Lower lobe of right lung (tissue), 2 donors: ENCODE data around the gene SMCO1. TPM values are rescaled to one million over a fixed set of nuclear protein-coding genes. Genes with fewer than 3 reads are reported as not detected.
"Not testable (repeated sequence)": the region's sequence is repeated elsewhere in the genome, so short reads cannot be mapped to it uniquely, and the experiment has no call there.

Source experiments
- ATAC-seq, 2 donors: fragments of 200-7000 bp; cut with Tn5 transposase; one replicate each; pipeline ENCODE4 v1.9.1; 2020 to 2022; ENCODE audit warnings: mild to moderate bottlenecking in 2 of 2, moderate library complexity in 2 of 2
- DNase-seq: peaks from one replicate; pipeline ENCODE4 v3.0.0-alpha.2; 2020
- H3K27ac ChIP-seq: fragments of 200-600 bp; one replicate; pipeline ENCODE4 v1.8.0; 2022
- H3K27me3 ChIP-seq: fragments of 200-600 bp; one replicate; pipeline ENCODE4 v1.8.0; 2022; ENCODE audit warnings: low read depth
- H3K36me3 ChIP-seq: fragments of 200-600 bp; one replicate; pipeline ENCODE4 v1.8.0; 2022; ENCODE audit warnings: mild to moderate bottlenecking
- H3K4me1 ChIP-seq: fragments of 200-600 bp; one replicate; pipeline ENCODE4 v1.8.0; 2022
- H3K4me3 ChIP-seq: fragments of 200-600 bp; one replicate; pipeline ENCODE4 v1.8.0; 2022; ENCODE audit warnings: mild to moderate bottlenecking
- H3K9me3 ChIP-seq: fragments of 200-600 bp; one replicate; pipeline ENCODE4 v1.8.0; 2022
- intact Hi-C: fragments of 100-400 bp; cut with DNase I; formaldehyde crosslinking; loops from one replicate; pipeline ENCODE4 v1.11.0; 2022
- total RNA-seq: library from RNA; stranded (reverse); fragmentation: NEBNext Ultra II Directional; extraction: Animal tissue kit (Norgen Biotek cat#: 25700); gene quantifications from one replicate; pipeline ENCODE4 v1.2.1, GENCODE V29; 2021
- TF ChIP-seq, protein P1 (sequence below): fragments of 200-600 bp; IDR thresholded peaks from one replicate; pipeline ENCODE4 v1.8.0; 2022; ENCODE audit warnings: antibody characterized with exemption, mild to moderate bottlenecking
- donor health status: DM: no; HTN: yes; CAD: no; lungs with severe emphysema.

The SMCO1 gene
- total RNA-seq, 1 donor from 2014 or later = not detected

DNA sequence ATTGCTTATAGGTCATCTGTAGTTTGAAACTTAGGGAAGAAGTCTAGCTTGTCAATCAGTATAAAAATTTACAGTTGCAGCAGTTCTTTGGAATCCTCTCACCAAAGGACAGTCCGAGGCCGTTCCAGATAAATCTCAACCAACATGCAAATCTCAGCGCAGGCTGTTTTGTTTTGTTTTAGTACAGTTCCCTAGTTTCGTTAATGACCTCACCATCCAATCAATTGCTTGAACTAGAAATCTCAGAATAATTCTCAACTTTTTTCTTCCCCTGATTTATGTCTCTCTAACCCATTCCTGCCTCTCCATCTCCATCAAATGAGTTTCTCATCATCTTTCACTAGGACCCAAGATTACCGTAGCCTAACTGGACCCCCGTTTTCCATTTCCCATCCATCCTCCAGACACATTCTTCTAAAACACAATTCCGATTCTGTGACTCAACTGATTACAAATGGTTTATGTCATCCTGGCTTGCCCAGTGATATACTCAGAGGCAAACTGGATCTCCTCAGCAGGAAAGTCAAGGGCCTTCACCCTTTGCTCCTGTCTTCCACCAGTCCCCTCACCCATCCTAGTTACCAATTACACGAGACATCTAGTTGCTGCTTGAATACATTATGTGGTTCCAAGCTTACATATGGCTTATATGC lies 1.3 kb downstream of the SMCO1 start:
- H3K9me3 ChIP-seq = peaks cover 12% of the 10 kb centered on the region
- H3K27ac ChIP-seq = no peak overlapping the region
- intact Hi-C loops = no loop called here
- TF ChIP-seq, protein P1, sequence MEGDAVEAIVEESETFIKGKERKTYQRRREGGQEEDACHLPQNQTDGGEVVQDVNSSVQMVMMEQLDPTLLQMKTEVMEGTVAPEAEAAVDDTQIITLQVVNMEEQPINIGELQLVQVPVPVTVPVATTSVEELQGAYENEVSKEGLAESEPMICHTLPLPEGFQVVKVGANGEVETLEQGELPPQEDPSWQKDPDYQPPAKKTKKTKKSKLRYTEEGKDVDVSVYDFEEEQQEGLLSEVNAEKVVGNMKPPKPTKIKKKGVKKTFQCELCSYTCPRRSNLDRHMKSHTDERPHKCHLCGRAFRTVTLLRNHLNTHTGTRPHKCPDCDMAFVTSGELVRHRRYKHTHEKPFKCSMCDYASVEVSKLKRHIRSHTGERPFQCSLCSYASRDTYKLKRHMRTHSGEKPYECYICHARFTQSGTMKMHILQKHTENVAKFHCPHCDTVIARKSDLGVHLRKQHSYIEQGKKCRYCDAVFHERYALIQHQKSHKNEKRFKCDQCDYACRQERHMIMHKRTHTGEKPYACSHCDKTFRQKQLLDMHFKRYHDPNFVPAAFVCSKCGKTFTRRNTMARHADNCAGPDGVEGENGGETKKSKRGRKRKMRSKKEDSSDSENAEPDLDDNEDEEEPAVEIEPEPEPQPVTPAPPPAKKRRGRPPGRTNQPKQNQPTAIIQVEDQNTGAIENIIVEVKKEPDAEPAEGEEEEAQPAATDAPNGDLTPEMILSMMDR = no peak
- H3K4me1 ChIP-seq = no peaks in the 10 kb centered on the region
- DNase-seq (no peak), ATAC-seq (no peak)
- no peak overlapping the region for H3K4me3 ChIP-seq
- no peaks in the 10 kb centered on the region for H3K27me3 ChIP-seq
- no peaks in the 10 kb centered on the region for H3K36me3 ChIP-seq

DNA sequence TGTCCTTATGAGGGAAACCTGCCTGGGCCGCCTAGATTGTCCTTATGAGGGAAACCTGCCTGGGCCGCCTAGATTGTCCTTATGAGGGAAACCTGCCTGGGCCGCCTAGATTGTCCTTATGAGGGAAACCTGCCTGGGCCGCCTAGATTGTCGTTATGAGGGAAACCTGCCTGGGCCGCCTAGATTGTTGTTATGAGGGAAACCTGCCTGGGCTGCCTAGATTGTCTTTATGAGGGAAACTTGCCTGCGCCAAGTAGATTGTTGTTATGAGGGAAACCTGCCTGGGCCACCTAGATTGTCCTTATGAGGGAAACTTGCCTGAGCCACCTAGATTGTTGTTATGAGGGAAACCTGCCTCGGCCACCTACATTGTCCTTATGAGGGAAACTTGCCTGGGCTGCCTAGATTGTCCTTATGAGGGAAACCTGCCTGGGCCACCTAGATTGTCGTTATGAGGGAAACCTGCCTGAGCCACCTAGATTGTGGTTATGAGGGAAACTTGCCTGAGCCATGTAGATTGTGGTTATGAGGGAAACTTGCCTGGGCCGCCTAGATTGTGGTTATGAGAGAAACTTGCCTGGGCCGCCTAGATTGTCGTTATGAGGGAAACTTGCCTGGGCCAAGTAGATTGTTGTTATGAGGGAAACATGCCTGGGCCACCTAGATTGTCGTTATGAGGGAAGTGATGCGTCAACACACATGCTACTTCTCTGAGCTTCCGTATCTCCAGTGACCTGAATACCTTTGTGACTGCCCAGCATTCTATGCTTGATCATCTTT lies 3.3 kb downstream of the SMCO1 start:
- H3K27ac ChIP-seq, H3K36me3 ChIP-seq, ATAC-seq, H3K4me1 ChIP-seq, H3K27me3 ChIP-seq, H3K9me3 ChIP-seq, intact Hi-C loops, H3K4me3 ChIP-seq, DNase-seq: not testable (repeated sequence)

DNA sequence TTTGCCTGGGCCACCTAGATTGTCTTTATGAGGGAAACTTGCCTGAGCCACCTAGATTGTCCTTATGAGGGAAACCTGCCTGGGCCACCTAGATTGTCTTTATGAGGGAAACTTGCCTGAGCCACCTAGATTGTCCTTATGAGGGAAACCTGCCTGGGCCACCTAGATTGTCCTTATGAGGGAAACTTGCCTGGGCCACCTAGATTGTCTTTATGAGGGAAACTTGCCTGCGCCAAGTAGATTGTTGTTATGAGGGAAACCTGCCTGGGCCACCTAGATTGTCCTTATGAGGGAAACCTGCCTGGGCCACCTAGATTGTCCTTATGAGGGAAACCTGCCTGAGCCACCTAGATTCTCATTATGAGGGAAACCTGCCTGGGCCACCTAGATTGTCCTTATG lies 4.0 kb downstream of the SMCO1 start:
- H3K4me1 ChIP-seq, intact Hi-C loops, H3K4me3 ChIP-seq, H3K9me3 ChIP-seq, ATAC-seq, DNase-seq, H3K36me3 ChIP-seq, H3K27ac ChIP-seq, H3K27me3 ChIP-seq: not testable (repeated sequence)

DNA sequence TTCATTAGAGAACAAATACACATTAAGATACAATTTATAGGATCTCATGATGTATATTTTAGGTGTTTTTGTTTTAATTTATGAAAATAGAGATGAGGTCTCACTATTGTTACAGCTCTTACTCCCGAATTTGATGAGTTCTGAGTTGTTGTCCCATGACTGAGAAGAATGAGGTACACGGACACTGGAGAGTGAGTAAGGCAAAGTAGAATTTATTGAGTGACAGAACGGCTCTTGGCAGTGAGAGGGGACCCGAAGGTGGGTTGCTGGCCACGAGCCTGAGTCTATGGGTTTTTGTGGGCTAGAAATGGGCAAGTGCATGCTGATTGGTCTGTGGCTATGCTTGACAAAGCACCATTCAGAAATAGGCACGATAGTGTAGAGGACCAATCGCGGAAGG lies 8.5 kb downstream of the SMCO1 start:
- no peaks in the 10 kb centered on the region for H3K27me3 ChIP-seq
- H3K4me1 ChIP-seq = peaks cover 7% of the 10 kb centered on the region
- TF ChIP-seq, protein P1 = no peak
- H3K4me3 ChIP-seq = no peak overlapping the region
- no peaks in the 10 kb centered on the region for H3K9me3 ChIP-seq
- H3K36me3 ChIP-seq = no peaks in the 10 kb centered on the region
- no peak for DNase-seq
- intact Hi-C loops = no loop called here
- ATAC-seq = no peak
- H3K27ac ChIP-seq = no peak overlapping the region

DNA sequence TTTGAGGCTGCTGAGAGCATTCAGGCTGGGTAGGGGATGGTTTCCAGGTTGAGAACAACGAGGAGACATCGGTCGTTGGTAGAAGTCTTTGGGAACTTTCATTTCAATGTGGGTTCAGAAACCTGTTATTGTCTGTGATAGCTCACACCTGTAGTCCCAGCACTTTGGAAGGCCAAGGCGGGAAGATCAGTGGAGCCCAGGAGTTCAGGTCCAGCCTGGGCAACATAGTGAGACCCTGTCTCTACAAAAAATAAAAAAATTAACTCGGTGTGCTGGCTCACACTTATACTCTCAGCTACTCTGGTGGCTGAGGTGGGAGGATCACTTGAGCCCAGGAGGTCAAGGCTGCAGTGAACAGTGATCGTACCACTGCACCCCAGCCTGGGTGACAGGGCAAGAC lies 10.6 kb downstream of the SMCO1 start:
- Histone ChIP-seq H3K4me1 (peaks cover 28% of the 10 kb centered on the region), H3K27ac (peak overlapping the region; percentile 96), H3K27me3 (no peaks in the 10 kb centered on the region), H3K9me3 (no peaks in the 10 kb centered on the region), H3K36me3 (peaks cover 4% of the 10 kb centered on the region), H3K4me3 (peak overlapping the region; percentile 74)
- DNase-seq (no peak), ATAC-seq (no peak)
- TF ChIP-seq, protein P1 = no peak
- intact Hi-C loops = no loop called here

DNA sequence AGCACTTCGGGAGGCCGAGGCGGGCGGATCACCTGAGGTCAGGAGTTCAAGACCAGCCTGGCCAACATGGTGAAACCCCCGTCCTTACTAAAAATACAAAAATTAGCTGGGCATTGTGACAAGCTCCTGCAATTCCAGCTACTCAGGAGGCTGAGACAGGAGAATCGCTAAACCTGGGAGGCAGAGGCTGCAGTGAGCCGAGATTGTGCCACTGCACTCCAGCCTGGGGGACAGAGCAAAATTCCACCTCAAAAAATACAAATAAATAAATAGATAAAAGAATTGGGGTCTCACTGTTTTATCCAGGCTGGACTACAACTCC lies 11.1 kb downstream of the SMCO1 start:
- Histone ChIP-seq H3K4me1 (peaks cover 33% of the 10 kb centered on the region), H3K27ac (peak overlapping the region; percentile 96), H3K4me3 (peak overlapping the region; percentile 74)
- H3K9me3 ChIP-seq, ATAC-seq, intact Hi-C loops, DNase-seq, H3K36me3 ChIP-seq, H3K27me3 ChIP-seq: not testable (repeated sequence)
